RCC 7860 (cell line): Measurements from ENCODE around the gene AQP5.

Experiments used
- DNase-seq: peaks from one replicate; pipeline ENCODE4 v3.0.0-alpha.2; 2015; ENCODE audit warnings: low spot score
- FAIRE-seq: peaks from 2 replicates; lab custom pipeline; 2012; peaks lifted over from hg19 to GRCh38; lab: Jason Lieb, UNC

Gene AQP5

DNA sequence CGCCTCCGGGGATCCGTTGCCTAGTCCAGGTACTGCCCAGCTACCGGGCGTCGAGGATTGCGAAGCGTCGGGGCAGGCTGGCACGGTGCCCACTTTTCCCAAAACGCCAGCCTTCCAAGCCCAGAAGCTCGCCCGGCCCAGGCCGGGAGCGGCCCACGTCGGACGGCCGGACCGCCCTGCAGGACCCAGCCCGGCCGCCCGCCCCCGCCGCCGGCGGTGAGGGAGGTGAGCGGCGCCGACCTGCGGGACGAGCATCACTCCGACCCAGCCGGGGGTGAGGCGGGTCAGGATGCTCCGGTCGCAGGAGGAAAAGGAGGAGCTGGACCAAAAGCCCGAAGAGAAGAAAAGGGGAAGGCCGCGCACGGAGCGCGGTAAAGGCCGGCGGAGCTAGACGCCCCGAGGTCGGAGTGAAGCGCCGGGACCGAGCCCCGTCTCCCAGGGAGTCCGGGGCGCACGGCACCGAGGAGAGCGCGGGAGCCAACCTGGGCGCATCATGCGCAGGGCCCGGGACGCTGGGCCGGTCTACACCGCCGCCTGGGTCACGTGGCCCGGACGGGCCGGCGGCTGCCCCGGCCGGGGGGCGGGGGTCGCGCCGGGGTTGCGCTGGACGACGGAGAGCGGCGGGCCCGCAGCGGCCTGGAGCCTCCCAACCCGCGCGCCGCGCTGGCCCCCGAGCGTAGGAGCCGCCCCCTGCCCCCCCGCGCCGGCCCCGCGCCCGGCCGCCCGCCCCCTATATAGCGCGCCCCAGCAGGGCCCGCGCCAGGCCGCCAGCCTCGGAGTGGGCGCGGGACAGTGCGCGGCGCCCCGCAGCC, at the start of gene AQP5:
Gene AQP5, plus strand, starts transcription at position 762 of the 812 bp plus-strand sequence. CDS start 146 bp downstream, outside the sequence.
- FAIRE-seq (no peak), DNase-seq (no peak)

DNA sequence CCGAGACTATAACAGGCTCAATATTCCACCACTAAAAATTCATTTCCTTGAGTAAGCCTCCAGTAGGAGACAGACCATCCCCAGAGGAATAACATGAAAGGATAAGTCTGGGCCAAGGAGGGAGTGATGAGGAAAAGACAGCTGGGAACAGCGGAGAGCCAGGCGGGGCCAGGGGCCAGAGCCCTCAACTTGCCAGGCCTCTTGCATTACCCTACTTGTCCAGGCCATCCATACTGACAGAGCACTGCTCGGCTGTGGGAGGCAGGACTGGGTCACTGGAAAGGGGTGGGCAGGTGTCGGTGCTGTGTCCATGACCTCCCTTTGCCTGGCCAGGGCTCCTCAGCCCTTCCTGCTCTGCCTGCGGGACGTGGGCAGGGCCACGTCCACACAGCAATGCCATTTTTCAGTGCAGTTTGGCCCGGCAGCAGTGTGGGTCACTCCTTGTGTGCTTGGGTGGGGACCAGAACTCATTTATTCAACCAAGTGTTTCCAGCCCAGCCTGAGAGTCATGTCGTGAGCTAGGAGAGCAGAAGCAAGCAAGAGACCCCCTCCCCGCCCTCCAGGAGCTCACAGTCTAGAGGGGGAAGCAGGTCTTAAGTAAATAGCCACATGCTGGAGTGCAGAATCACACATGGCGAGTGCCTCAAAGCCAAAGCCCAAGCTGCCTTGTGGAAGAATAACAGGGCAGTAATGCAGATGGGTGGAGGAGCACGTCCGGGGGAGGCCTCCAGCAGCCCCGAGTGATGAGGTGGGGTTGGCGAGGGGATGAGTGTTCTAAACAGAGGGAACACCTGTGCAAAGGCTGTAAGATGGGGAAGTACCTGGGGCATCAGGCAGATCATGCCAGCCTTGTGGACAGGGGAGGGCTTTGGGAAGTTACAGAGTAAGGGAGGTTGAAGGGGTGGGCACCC, 49.1 kb upstream of the AQP5 start:
- FAIRE-seq: no peak

DNA sequence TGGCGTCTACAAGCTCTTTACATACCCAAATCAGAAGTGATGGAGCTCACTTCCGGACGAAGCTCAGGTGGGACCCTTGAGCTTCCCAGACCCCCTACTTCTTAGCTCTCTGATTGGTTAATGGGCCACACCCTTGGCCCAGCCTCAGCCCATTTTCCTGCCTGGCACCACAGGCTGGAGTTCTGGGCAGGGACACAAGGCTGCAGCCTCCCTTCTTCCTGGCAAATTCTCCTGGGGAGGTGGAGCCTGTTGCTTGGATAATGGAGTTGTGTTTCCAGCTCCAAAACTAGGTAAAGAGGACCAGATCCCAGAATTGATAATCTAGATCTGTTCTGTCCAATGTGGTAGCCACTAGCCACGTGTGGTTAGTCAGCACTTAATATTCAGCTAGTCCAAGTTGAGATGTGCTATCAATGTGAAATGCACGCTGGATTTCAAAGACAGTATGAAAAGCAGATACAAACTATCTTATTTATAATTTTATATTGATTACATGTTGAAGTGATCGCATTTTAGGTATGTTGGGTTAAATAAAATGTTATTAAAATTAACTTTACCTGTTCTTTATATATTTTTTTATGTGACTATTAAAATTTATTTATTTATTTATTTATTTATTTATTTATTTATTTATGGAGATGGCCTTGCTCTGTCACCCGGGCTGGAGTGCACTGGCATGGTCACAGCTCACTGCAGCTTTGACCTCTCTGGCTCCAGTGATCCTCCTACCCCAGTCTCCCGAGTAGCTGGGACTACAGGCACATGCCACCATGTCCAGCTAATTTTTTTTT, 45.3 kb upstream of the AQP5 start:
- no peak for DNase-seq
- no peak for FAIRE-seq

More for the DNA sequence above, 49.1 kb upstream of the AQP5 start:
- no peak for DNase-seq

DNA sequence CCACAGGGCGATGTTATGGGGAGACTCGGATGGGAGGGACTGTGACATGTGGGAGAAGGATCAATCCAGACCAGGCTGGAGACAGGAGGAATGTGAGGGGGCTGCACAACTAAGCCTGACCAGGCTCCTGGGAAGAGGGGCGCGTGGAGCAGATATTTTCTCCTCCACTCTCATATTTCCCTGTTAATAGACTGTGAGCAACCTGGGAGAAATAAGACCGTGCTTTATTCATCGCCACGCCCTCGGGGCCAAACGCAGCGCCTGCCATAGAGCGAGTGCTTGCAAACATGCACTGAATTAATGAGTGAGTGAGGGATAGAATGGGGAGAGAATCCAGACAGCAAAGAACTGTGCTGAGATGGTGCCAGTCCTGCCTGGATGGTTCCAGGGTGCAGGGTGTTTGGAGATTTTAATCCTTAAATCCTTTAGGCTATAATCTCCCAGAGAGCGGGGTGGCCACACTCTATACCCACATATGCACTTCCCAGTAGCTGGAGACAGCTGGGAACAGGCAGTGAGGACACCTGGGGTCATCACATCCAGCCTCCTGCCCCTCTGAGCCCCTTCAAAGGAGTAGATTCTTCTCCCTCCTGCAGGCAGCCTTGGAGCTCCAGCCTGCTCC, 44.4 kb upstream of the AQP5 start:
- FAIRE-seq (no peak), DNase-seq (no peak)

DNA sequence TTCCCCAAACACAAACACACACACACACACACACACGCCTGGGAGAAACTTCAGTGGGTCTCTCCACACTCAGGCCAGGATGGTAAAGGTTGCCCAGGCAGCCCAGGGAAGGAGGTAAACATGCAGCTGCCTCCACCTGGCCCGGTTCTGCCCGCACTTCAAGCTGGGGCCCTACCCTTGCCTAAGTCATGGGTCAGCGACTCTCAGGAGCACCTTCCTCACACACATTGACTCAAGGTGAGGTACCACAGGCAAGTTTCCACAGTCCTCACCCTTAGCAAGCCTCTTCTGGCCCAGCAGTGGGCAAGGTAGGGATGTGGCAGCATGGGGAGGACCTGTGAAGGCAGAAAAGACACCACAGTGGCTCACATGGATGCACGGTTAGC, 43.9 kb upstream of the AQP5 start:
- DNase-seq (no peak), FAIRE-seq (no peak)

DNA sequence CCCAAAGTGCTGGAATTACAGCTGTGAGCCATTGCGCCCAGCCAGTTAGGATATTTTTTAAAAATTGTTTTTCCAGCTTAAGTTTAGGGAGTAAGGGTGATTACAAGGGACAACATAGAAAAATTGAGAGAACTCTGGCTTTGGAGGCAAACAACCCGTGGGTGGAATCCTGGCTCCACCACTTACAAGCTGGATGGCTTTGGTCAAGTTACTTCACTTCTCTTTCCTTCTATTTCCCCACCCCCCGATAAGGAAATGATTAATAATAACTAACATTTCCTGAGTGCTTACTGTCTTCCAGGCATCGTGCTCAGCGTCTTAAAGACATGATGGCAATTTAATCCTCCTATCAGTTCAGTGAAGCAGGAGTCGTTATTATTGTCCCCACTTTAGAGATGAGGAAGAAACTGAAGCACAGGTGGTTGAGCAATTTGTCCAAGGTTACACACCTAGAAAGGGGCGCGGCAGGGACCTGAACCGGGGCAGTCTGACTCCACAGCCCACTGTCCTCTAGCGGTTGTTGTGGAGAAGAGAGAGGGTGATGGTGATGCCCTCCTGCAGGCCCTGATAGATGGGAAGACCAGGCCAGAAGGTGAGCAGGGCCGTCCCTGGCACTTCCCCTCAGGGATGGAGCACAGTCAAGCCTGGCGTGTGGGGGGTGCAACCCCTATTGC, 41.3 kb upstream of the AQP5 start:
- FAIRE-seq: no peak
- no peak for DNase-seq

DNA sequence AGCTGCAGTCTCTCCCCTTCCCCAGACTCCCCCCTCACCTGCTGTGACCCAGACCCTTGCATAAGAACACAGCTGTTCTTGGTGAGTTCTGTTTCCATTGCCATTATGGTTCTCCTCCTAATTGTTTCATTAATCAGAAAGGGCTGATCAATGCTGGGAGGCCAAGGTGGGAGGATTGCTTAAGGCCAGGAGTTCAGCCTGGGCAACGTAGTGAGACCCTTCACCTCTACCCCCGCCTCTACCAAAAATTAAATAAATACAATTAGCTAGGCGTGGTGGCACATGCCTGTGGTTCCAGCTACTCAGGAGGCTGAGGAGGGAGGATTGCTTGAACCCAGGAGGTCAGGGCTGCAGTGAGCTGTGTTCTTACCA, 40.8 kb upstream of the AQP5 start:
- FAIRE-seq (no peak), DNase-seq (no peak)

DNA sequence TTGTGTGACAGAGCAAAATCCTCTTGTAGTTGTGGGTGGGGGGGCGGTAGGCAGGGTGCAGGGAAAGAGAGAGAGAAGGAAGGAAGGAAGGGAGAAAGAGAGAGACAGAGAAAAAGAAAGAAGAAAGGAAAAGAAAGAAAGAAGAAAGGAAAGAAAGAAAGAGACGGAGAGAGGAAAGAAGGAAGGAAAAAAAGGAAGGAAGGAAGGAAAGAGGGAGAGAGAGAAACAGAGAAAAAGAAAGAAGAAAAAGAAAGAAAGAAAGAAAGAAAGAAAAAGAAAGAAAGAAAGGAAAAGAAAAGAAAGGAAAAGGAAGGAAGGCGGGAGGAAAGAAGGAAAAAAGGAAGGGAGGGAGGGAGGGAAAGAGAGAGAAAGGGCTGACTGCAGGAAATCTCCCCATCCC, 40.4 kb upstream of the AQP5 start:
- DNase-seq (no peak), FAIRE-seq (no peak)

DNA sequence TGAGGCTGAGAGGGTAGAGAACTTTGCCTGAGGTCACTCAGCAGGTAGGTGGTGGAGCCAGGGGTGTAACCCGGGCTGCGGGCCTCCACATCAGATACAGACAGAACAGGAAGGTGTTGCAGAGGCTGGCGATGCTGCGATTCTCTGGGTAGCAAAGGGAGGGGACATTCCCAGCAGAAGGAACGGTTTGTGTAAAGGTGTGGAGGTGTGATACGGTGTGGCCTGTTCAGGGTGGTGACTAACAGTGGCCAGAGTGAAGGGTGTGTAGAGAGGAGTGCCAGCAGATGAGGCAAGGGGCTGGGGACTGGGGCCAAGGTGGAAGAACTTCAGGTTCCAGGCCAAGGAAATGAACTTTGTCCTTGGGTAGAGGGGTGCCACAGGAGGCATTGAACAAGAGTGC, 39.7 kb upstream of the AQP5 start:
- DNase-seq (no peak), FAIRE-seq (no peak)

DNA sequence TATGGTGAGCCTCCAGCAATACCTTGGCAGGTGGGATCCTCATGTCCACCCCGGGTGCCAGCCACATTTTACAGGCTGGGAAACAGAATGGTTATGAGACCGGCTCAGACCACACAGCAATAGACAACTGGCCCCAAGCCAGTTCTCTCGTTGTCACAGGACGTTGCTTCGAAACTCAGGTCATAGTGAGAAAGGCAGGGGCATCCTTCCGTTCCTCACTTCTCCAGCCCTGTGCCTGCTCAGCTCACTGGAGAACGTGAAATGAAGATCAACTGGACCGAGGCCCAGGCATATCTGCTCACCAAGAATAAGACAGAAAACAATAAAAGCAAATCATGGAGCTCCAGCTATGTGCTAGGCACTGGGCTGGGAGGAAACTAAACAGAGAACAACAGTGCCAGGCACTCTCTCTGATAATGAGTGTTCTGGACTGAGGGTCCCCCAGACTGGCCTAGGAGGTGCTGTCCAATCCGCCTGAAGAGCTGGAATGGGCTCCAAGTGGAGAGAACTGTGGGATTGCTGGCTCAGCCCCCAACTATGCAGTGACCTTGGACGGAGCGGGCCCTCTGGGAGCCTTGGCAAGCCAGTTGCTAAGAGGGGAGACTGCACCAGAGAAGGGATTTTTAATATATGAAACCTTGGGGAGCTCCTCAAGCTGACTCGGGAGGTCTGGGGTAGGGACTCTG, 39.2 kb upstream of the AQP5 start:
- no peak for FAIRE-seq
- no peak for DNase-seq

DNA sequence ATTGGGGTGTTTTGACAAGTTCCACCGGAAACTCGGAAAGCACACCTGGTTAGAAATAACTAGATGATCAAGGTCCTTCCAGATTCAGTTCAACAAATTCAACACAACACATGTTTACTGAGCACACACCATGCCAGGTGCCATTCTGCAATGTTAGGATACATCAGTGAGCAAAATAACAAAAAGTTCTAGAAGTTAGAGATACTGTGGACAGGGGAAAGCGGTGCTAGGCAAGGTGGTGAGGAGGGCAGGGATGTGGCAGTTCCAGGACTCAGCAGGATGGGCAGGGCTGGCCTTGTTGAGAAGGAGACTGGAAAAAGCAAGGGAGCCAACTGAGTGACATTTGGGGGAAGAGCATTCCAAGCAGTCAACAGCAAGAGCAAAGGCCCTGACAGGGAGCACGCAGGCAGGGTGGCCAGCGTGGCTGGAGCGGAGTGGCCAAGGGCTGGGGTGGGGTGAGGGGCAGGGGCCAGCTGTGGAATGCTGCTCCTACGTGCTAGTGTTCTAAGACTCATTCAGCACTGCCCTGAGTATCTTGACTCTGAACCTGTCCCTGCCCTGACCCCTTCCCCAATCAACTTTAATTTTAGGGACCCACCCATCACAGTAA, 38.5 kb upstream of the AQP5 start:
- DNase-seq (no peak), FAIRE-seq (no peak)

DNA sequence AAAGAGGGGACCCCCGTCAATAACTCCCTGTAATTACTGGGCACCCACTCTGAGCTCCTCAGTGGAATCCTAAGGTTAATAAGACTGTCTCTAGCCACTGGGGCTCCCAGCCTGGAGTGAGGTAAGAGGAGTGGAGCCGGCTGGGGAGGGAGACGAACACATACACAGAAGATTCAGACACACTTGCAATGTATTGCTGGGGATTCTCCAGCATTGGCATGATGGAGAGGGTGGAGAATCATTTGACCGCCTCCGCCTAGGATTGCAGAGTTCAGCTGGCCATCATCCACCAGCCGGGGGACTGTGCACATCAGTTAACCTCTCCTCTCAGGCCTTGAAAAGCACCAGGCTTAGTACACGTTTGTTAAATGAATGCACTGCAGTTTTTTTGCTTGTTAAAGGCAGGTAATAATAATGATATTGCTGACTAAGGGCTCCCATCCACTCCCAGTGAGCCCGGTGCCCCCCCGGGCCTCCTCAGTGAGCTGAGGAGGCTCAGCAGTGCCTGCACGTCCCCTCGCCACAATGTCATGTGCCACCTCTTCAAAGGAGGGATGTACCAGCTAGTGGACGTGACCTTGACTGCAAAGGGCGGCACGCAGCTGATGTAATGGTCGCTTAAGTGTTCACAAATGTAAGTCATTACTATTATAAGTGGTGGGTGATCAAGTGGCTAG, 37.7 kb upstream of the AQP5 start:
- FAIRE-seq (no peak), DNase-seq (no peak)

DNA sequence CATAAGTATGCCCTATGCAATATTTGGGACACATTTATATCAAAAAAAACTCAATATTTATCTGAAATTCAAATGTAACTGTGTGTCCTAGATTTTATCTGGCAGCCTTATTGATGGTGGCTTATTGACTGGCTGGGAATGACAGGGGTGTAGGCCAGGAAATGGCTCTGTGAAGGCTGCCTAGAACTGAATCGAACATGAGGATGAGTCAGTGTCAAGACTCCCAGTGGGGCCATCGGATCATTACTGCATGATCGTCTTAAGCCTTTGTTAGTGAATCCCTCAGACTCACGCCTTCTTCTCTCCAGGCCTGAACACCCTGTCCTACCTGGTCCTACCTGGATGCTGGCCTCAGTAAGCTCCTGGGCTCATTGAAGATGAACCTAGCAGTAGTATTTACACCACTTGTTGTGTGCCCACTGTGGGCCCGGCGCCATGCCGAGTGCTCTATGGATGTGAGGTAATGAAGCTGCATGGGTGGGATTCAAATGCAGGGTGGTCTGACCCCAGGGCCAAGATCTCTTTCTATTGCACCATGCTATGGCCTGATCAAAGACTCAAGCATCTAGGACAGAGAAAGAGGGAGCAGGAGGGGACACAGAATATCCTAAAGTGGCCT, 36.9 kb upstream of the AQP5 start:
- DNase-seq (no peak), FAIRE-seq (no peak)

DNA sequence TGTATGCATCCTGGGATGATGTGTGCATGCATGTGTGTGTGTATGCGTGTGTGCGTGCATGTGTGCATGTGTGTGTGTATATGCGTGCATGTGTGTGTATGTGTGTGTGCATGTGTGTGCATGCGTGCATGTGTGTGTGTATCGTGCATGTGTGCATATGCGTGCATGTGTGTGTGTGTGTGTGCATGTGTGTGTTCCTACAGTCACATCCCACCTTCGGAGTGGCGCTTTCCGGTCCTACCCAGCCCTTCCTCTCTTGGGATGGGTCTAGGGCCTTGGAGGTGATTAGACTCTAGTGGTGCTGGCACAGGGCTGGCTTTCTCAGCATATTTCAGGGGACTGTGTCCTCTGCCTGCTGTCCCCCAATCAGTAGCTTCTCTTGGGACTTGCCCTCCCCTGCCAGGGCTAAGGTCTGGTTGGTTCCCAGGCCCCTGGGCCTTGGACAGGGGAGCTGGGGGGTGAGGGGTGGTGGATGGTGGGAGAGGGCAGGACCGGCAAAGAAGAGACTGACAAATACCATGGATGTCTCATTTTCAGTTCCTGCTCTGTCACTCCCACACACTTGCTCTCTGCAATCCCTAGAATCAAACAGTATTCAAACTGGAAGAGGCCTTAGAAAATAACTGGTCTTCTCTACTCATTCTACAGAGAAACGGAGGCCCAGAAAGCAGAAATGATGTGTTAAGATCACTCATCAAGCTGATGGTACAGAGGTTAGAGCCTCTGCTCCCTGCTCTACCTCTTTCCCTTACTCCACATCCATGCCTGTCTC, 36.1 kb upstream of the AQP5 start:
- DNase-seq (no peak), FAIRE-seq (no peak)

DNA sequence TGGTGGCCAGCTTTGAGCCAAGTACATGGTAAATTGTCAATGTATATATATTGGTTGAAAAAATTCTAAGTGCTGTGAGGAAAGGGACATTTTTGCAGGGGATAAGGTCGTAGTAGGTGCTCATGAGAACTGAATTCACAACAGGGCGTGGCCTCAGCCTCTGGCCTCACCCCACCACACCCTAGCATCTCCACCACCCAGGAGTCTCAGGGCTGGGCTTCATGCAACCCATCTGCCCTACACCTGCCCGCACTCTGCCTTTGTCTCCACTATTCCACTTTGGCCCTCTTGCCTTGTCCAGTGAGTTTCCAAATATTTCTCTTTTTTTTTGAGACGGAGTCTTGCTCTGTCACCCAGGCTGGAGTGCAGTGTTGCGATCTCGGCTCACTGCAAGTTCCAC, 33.2 kb upstream of the AQP5 start:
- no peak for FAIRE-seq

DNA sequence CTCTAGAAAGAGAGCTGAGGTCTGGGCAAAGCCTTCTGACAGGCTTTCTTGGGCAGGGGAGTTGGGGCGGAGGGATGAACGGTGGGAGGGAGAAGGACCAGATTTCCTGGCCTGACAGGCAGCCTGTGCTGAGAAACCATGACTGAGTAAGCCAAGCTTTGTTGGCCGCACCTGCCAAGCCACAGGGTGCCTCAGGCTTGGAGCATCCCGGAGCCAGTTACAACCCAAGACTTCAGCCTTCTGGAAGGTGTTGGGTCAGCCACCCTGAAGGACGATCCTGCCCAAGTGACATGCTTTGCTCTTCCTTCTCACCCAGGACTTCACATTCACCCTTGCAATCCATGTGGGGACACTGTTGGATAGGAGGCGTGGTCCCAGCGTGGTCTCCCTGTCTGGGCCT, 32.1 kb upstream of the AQP5 start:
- no peak for DNase-seq
- FAIRE-seq: no peak

More for the DNA sequence above, 33.2 kb upstream of the AQP5 start:
- DNase-seq: no peak

DNA sequence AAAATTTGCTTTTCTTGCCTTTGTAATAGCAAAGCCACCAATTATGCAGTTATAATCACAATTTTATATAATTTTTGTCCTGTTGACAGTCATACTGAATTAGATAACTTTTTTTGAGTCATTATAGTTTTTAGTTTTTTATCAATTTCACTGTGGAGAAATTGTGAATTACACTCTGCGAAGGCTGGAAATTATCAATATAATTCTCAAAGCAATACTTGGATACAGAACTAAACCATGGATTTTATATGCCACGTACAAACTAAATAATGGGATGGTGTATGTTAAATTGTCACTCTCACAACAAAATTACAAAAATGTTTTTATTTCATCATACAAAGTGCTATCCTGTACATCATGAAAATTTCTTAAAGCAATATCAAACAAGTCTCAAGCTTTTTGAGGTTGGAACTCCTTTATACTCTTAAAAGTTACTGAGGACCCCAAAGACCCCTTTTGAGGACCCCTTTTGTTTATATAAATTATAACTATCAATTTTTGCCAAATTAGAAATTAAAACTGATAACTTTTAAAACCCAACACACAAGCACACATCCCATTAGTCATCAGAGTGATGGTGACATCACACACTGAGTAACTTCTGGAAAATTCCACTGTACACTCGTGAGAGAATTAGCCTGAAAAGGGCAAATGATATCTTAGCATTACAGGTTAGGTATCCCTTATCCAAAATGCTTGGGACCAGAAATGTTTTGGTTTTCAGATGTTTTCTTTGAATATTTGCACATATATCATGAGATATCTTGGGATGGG, 31.0 kb upstream of the AQP5 start:
- peak; percentile 21 for DNase-seq
- FAIRE-seq: no peak
